SU-DHL-6 (cell line): ENCODE results near the gene PDIA5.

Experiments used
- EZH2phosphoT487 ChIP-seq: fragments of 200-600 bp; sonication (generic), shearing (Covaris generic); conservative IDR thresholded peaks from 2 replicates; pipeline ENCODE4 v1.6.1; 2018; ENCODE audit warnings: mild to moderate bottlenecking, antibody characterized with exemption, low read length, moderate library complexity, mixed read lengths
- TF ChIP-seq, protein P1 (sequence below): fragments of 200-600 bp; sonication (generic); IDR thresholded peaks from one replicate; pipeline ENCODE4 v1.5.1; 2017; ENCODE audit warnings: antibody characterized with exemption, mild to moderate bottlenecking, low read length, moderate library complexity; ENCODE audit not compliant: insufficient read depth, poor library complexity, severe bottlenecking

DNA sequence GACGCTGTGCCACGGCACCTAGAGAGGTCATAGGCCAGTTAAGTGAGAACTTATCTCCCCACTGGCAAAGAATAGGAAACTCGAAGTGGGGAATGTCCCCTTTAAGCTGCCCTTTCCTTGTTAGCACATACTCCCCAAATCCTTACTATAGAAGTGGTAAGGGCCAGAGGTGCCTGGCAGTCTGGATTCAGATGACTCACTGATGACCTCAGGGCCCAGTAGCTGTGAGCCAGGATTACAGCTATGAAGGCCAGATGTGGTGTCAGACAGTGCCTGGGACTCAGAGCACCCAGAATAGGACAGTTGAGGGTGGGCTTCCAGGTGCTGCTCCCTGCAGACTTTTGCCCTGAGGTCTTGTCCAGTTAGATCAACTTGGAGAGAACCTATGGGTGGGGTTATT is 37.7 kb downstream of the PDIA5 start:
- TF ChIP-seq, protein P1, sequence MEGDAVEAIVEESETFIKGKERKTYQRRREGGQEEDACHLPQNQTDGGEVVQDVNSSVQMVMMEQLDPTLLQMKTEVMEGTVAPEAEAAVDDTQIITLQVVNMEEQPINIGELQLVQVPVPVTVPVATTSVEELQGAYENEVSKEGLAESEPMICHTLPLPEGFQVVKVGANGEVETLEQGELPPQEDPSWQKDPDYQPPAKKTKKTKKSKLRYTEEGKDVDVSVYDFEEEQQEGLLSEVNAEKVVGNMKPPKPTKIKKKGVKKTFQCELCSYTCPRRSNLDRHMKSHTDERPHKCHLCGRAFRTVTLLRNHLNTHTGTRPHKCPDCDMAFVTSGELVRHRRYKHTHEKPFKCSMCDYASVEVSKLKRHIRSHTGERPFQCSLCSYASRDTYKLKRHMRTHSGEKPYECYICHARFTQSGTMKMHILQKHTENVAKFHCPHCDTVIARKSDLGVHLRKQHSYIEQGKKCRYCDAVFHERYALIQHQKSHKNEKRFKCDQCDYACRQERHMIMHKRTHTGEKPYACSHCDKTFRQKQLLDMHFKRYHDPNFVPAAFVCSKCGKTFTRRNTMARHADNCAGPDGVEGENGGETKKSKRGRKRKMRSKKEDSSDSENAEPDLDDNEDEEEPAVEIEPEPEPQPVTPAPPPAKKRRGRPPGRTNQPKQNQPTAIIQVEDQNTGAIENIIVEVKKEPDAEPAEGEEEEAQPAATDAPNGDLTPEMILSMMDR: no peak
- no peak for TF ChIP-seq EZH2phosphoT487
